GM19328 (cell line): ENCODE results near the gene JPH4.

Experiments
- ATAC-seq: cut with Tn5 transposase; IDR thresholded peaks from one replicate; pipeline ENCODE4 v1.9.1; 2021; ENCODE audit warnings: mild to moderate bottlenecking, moderate library complexity; ENCODE audit not compliant: unreplicated experiment

JPH4 gene

GRCh38 chr14:23565626-23566025 is 13.0 kb downstream of the JPH4 start:
- ATAC-seq: no peak

GRCh38 chr14:23564876-23565275 is 13.7 kb downstream of the JPH4 start:
- no peak for ATAC-seq

- ATAC-seq: no peak
Observed at GRCh38 chr14:23564181-23564812, 14.3 kb downstream of the JPH4 start.

- no peak for ATAC-seq
Observed at GRCh38 chr14:23563473-23564180, 15.0 kb downstream of the JPH4 start.

- no peak for ATAC-seq
Observed at GRCh38 chr14:23562822-23563472, 15.6 kb downstream of the JPH4 start.

- ATAC-seq: no peak
Observed at GRCh38 chr14:23561873-23562821, 16.4 kb downstream of the JPH4 start.

GRCh38 chr14:23561259-23561658 is 17.3 kb downstream of the JPH4 start:
- no peak for ATAC-seq

GRCh38 chr14:23559926-23560520 is 18.6 kb downstream of the JPH4 start:
- ATAC-seq: no peak

- ATAC-seq: no peak
Observed at GRCh38 chr14:23559010-23559925, 19.3 kb downstream of the JPH4 start.

- no peak for ATAC-seq
Observed at GRCh38 chr14:23558346-23559009, 20.1 kb downstream of the JPH4 start.

- no peak for ATAC-seq
Observed at GRCh38 chr14:23557946-23558345, 20.6 kb downstream of the JPH4 start.

- ATAC-seq: no peak
Observed at GRCh38 chr14:23557521-23557920, 21.1 kb downstream of the JPH4 start.

- no peak for ATAC-seq
Observed at GRCh38 chr14:23556700-23557440, 21.7 kb downstream of the JPH4 start.

GRCh38 chr14:23555882-23556699 is 22.5 kb downstream of the JPH4 start, which contains the start of gene THTPA:
Gene THTPA (plus strand): TSS chr14:23556271. CDS start chr14:23556758, 487 bp downstream.
- ATAC-seq: peak; percentile 86

GRCh38 chr14:23555533-23555881 is 23.1 kb downstream of the JPH4 start:
- peak; percentile 1 for ATAC-seq

- ATAC-seq: peak; percentile 43
Observed at GRCh38 chr14:23551266-23552028, 27.1 kb downstream of the JPH4 start, which contains the start of gene ZFHX2. Gene ZFHX2 (minus strand): TSS chr14:23551765. CDS start chr14:23535325, 16,440 bp downstream.
